Measurements from ENCODE around the gene PARP8. TPM values are rescaled to one million over a fixed set of nuclear protein-coding genes. Genes with fewer than 3 reads are reported as not detected.

Gene PARP8
- total and polyA plus RNA-seq, 2 of the 8 experiments (the other 6 are each of a cell fraction or from before 2014, with no cell fraction given) = 16.6 to 30.6 TPM

DNA sequence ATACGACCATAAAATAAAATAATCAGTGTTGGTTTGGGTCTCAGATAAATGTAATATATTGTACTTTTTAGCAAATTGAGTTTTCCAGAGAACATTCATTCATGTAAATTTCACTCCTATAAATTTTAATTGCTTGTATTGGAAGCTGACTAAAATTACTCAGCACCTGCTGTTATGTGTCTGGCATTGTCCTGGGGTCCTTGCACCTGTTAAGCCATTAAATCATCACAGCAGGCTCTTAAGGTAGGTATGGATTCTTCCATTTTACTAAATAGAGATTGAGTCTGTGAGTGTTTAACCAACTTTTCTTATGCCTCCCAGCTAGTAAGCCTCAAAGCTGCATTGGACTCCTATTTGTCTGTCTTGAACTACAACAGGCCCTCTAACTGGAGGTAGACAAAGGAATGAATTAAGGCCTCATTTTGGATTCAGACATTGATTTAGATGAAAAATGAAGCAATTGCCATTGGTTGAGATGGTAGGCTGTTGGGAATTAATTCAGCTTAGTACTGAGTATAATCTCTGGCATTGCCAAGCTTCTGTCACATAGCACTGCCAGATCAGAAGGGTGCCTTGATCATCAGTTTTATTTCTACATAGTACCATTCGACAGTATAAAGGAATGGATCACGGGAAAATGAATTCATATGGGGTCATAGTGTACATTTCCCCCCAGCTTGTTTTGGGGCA lies 78.9 kb downstream of the PARP8 start (continued):
- TF ChIP-seq, protein P1, sequence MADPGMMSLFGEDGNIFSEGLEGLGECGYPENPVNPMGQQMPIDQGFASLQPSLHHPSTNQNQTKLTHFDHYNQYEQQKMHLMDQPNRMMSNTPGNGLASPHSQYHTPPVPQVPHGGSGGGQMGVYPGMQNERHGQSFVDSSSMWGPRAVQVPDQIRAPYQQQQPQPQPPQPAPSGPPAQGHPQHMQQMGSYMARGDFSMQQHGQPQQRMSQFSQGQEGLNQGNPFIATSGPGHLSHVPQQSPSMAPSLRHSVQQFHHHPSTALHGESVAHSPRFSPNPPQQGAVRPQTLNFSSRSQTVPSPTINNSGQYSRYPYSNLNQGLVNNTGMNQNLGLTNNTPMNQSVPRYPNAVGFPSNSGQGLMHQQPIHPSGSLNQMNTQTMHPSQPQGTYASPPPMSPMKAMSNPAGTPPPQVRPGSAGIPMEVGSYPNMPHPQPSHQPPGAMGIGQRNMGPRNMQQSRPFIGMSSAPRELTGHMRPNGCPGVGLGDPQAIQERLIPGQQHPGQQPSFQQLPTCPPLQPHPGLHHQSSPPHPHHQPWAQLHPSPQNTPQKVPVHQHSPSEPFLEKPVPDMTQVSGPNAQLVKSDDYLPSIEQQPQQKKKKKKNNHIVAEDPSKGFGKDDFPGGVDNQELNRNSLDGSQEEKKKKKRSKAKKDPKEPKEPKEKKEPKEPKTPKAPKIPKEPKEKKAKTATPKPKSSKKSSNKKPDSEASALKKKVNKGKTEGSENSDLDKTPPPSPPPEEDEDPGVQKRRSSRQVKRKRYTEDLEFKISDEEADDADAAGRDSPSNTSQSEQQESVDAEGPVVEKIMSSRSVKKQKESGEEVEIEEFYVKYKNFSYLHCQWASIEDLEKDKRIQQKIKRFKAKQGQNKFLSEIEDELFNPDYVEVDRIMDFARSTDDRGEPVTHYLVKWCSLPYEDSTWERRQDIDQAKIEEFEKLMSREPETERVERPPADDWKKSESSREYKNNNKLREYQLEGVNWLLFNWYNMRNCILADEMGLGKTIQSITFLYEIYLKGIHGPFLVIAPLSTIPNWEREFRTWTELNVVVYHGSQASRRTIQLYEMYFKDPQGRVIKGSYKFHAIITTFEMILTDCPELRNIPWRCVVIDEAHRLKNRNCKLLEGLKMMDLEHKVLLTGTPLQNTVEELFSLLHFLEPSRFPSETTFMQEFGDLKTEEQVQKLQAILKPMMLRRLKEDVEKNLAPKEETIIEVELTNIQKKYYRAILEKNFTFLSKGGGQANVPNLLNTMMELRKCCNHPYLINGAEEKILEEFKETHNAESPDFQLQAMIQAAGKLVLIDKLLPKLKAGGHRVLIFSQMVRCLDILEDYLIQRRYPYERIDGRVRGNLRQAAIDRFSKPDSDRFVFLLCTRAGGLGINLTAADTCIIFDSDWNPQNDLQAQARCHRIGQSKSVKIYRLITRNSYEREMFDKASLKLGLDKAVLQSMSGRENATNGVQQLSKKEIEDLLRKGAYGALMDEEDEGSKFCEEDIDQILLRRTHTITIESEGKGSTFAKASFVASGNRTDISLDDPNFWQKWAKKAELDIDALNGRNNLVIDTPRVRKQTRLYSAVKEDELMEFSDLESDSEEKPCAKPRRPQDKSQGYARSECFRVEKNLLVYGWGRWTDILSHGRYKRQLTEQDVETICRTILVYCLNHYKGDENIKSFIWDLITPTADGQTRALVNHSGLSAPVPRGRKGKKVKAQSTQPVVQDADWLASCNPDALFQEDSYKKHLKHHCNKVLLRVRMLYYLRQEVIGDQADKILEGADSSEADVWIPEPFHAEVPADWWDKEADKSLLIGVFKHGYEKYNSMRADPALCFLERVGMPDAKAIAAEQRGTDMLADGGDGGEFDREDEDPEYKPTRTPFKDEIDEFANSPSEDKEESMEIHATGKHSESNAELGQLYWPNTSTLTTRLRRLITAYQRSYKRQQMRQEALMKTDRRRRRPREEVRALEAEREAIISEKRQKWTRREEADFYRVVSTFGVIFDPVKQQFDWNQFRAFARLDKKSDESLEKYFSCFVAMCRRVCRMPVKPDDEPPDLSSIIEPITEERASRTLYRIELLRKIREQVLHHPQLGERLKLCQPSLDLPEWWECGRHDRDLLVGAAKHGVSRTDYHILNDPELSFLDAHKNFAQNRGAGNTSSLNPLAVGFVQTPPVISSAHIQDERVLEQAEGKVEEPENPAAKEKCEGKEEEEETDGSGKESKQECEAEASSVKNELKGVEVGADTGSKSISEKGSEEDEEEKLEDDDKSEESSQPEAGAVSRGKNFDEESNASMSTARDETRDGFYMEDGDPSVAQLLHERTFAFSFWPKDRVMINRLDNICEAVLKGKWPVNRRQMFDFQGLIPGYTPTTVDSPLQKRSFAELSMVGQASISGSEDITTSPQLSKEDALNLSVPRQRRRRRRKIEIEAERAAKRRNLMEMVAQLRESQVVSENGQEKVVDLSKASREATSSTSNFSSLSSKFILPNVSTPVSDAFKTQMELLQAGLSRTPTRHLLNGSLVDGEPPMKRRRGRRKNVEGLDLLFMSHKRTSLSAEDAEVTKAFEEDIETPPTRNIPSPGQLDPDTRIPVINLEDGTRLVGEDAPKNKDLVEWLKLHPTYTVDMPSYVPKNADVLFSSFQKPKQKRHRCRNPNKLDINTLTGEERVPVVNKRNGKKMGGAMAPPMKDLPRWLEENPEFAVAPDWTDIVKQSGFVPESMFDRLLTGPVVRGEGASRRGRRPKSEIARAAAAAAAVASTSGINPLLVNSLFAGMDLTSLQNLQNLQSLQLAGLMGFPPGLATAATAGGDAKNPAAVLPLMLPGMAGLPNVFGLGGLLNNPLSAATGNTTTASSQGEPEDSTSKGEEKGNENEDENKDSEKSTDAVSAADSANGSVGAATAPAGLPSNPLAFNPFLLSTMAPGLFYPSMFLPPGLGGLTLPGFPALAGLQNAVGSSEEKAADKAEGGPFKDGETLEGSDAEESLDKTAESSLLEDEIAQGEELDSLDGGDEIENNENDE (IDR thresholded peaks at IDR 0.05; ENCODE audit: insufficient replicate concordance, low read length) = no peak
- no peak for TF ChIP-seq CEBPB (IDR thresholded peaks at IDR 0.05; ENCODE audit: low read depth, low read length)
- no peak for TF ChIP-seq SAP30 (IDR thresholded peaks at IDR 0.05; ENCODE audit: insufficient read depth, insufficient replicate concordance, low read length)
- TF ChIP-seq TAF1 (IDR thresholded peaks at IDR 0.05; ENCODE audit: low read depth, low read length) = no peak
- no peak for TF ChIP-seq RAD21 (IDR thresholded peaks at IDR 0.05 in 1 of 2, conservative IDR thresholded peaks at IDR 0.05 in 1 of 2; ENCODE audit: low read depth in 2 of 2, low read length in 2 of 2)
- no peak for TF ChIP-seq POU5F1 (IDR thresholded peaks at IDR 0.05; ENCODE audit: low read depth, low read length)
- TF ChIP-seq CREB1 (IDR thresholded peaks at IDR 0.05) = no peak
- no peak for TF ChIP-seq SIX5 (IDR thresholded peaks at IDR 0.05; ENCODE audit: low read depth, low read length)
- TF ChIP-seq JUND (IDR thresholded peaks at IDR 0.05; ENCODE audit: low read length) = no peak
- no peak for TF ChIP-seq KDM5A (IDR thresholded peaks at IDR 0.05; ENCODE audit: low read length)
- TF ChIP-seq SRF (IDR thresholded peaks at IDR 0.05; ENCODE audit: low read depth, low read length) = no peak

All from H1 (cell line).